CMK (cell line): Measurements from ENCODE around the gene ITIH5.
"Not testable (repeated sequence)": the region's sequence is repeated elsewhere in the genome, so short reads cannot be mapped to it uniquely, and the experiment has no call there.

ENCODE experiments used
- DNase-seq: peaks from one replicate; pipeline ENCODE4 v3.0.0-alpha.2; 2010; ENCODE audit warnings: low read depth

ITIH5 gene

DNA sequence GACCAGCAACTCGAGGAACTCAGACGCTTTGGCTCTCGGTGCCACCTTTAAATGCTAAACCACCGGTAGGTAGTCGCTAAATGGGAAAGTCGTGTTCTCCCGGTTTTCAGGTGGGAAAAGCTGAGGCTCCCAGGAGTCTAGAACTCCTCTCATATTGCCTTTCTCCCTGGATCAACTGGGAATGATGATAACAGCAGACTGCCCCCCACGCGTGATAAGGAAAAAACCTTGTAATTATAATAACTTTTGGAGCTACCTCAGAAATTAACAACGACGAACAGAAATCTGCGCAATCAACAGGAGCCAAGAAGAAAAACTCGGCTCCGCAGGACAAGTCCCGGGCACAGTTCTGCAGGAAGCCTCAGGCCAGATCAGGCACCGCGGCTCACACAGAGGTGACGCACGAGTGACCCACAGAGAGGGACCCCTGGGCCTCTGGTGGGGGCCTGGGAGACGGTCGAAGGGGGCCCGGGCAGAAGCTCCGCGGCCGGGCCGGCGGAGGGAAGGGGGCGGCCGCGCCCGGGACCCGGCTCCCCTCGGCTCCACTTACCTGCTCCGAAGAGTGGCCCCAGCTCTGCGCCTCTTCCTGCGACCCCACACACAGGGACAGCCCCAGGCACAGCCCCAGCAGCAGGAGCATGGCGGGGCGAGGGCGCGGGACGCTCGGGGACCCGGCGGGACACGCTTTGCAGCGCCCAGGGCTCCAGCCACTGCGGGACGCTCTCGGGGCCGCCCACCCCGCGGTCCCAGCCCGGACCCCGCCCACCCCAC is at the start of gene ITIH5:
ITIH5 (minus strand) TSS at position 714 of the 771 bp plus-strand sequence; CDS start at position 640, 74 bp downstream.
- no peak for DNase-seq

DNA sequence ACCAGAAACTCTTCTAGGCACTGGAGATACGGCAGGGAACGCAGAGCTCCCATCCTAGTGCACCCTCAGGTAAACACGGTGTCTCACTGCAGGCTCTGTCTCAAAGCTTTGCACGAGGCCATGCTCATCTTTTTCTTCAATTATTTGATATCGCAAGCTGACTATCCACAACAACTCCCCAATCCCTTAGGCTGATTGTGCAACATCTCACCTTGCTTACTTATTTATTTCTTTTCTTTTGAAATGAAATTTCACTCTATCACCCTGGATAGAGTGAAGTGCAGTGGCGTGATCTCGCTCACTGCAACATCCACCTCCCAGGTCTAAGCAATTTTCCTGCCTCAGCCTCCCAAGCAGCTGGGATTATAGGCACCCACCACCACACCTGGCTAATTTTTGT is 48.7 kb upstream of the ITIH5 start:
- DNase-seq, result no peak

DNA sequence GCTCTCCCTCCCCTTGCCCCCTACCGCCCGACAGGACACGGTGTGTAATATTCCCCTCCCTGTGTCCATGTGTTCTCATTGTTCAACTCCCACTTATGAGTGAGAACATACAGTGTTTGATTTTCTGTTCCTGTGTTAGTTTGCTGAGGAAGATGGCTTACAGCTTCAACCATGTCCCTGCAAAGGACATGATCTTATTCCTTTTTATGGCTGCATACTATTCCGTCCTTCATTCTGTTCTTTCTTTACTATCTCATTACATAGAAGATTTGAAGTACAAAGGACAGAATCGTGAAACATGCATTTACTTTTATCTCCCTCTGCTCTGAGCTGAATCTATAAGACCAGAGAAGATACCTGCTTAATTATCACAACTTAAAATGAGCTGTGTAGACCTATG is 44.3 kb upstream of the ITIH5 start:
- not testable (repeated sequence) for DNase-seq

DNA sequence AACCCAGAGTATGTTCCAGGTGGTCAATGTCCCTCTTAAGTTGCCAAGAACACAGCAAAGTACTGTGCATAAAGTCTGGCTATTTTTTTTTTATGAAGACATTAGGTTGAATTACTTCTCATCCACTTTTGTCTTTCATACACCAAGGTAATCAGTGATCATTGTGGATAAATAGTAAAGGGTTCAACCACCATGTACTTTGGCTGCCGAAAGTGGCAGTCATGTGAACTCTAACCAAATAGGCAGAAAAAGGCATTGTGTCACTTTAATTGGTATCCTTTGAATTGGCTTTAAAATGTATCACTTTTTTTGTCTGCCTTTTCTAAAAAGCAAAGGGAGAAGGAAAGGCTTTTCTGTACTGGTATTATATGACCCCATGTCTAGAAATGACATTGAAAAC is 43.7 kb upstream of the ITIH5 start:
- no peak for DNase-seq

DNA sequence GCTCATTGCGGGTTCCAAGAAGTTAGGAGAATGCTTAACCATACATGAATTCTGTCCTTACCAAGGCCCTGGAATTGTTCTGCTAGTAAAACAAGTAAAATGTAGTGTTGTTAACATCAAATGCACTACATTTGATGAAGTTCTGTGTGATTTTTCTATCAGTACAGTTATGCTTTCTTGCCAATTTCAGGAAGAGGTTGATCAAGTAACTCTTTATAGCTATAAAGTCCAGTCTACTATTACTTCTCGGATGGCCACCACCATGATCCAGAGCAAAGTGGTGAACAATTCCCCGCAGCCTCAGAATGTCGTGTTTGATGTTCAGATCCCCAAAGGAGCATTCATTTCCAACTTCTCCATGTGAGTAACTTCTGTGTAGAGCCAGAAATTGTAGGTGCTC is 42.1 kb upstream of the ITIH5 start:
- DNase-seq, result no peak

DNA sequence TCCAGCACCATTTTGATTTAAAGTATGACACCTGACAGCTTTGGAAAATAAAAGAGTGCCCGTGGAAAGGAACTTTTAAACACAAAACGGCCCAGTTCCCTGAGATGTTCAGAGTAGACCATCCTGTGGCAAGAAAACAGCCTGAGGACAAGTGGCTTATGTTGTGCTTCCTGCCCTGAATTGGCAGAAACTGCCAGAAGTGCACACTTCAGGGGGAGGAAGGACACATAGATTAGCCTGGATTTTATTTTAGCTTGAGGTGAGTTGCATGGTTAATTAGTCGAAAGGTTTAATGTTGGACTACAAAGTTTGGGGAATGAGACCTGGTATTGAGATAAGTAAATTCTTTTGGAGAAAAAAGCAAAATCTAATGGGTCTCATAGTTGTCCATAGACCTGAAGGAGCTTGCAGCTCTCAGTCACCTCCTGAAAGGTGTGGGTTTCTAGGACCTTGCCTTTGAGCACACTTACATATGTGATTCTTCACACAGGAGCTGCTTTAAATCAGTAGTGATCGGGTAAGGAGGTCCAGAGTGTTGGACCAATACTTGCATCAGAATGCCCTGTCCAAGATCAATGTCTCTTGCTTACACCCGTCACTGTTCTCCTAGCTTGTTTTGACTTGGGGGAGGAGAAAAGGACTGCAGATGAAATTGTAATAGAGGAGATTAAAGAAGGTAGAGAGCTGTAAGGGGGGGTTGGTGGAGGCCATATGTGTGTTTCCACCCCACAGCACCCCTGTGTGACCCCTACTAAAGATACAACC is 41.3 kb upstream of the ITIH5 start:
- DNase-seq, result no peak

DNA sequence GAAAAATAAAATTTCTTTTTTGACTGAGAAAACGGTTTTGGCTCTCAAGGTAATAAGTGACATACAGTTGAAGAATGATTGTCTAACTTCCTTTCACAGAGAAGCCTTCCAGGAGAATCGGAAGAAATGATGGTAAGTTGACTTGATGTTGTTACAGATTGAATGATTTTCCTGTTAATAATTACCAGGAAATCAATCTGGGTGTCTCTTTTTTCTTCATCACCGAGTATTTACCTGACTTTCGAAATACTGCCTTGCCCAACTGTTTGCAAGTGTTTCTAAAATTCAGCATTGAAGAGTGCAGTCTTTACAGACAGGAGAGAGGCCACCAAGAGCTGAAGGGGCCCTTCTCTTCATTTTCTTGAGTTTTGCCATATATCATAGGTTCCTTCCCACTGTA is 40.3 kb upstream of the ITIH5 start:
- no peak for DNase-seq

DNA sequence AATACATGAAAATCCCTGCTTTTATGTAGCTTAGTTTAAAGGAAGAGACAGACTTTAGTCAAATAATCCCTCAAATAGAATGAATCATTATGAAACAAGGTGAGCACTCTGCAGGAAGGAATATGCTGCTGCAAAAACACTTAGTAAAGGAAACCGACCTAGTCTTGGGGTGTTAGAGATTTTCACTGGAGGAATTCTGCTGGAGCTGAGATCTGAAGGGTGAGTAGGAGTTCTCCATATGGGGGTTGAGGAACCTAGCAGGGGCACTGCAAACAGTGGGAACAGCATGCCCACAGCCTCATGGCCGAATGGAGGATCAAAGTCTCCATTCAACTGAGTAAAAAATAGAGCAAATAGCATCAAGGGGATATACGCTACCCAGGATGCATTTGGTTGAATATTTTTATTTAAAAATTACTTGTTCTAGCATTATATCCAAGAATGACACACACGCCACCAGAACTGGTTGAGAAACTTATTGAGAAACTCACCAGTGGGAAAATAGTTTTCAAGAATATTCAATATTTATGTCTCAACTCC is 39.8 kb upstream of the ITIH5 start:
- DNase-seq, result no peak

DNA sequence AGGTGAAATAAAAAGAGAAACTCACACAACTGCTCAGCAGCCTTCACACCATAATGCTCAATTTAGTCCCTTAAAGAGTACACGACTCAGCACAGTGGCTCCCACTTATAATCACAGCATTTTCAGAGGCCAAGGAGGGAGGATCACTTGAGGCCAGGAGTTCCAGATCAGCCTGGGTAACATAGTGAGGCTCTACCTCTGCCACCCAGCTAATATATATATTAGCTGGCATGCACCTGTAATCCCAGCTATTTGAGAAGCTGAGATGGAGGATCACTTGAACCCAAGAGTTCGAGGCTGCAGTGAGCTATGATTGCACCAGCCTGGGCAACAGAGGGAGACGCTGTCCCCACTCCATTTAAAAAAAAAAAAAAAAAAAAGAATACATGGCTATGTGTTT is 38.6 kb upstream of the ITIH5 start:
- no peak for DNase-seq

DNA sequence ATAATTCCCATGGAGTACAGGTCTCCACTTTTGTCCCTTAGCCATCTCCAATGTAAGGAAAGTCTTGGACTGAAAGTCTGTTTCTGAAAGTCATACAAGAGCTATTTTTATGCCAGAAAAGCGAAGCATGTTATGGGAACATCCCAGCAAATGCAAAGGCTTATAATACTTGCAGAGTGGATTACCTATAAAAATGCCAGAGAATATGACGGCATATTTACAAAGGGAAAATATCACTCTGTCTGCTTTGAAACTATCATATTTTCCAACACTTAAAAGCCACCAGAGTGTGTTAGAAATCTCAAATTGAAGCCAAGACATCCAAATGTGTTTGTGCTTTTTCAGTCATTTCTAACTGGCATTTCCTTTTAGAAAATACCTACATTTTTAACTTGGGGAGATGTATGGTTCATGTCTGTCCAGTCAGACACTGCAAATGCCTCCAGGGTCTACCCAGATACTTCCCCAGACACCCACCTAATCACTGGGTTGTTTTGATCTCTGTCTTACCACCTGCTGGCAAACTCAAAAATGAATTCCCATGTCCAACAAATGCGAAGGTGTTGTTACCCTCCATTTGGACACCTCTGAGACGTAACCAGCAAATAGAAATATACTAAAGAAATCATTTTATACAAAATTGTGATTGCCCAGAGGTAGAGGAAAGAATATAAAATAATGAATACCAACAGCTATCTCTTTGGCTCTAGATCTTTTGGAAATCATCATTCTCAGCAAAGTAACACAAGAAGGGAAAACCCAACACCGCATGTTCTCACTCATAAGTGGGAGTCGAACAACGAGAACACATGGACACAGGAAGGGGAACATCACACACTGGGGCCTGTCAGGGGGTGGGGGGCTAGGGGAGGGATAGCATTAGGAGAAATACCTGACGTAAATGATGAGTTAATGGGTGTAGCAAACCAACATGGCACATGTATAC is 37.6 kb upstream of the ITIH5 start:
- DNase-seq, result no peak

DNA sequence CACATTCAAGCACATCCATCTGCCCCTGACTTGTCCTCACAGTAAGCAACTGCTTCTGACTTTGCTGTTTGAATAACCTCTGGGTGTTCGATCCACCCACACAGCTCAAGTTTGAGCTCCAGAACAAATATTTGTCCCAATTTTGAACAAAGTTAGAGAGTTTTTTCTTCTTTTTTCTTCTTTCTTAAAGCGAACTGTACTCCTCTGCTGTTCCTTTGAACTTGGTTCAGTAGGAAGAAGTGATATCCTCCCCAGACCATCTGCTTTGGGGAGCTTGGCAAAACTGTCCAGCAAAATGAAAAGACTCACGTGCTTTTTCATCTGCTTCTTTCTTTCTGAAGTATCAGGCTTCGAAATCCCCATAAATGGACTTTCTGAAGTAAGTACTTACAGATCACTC is 36.4 kb upstream of the ITIH5 start, which contains the start of gene ITIH2:
ITIH2 (plus strand) TSS at position 177 of the 400 bp plus-strand sequence; CDS start at position 296, 119 bp downstream.
- no peak for DNase-seq

DNA sequence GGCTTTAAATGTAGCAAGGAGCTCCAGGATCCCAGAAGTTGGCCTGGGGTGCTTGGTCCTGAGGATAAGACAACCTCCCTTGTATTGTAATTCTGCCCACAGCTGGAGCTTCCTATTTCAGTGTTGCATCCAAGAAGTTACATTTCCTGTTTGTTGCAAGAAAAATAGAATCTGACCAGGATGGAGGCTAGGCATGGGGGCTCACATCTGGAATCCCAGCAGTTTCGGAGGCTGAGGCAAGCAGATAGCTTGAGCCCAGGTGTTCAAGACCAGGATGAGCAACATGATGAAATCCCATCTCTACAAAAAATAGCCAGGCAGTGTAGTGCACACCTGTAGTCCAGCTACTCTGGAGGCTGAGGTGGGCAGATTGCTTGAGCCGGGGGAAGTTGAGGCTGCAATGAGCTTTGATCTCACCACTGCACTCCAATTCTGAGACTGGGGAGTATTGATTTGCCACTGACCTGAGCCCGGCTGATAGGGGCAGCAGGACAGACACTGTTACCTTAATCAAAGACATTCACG is 35.6 kb upstream of the ITIH5 start:
- DNase-seq, result no peak

DNA sequence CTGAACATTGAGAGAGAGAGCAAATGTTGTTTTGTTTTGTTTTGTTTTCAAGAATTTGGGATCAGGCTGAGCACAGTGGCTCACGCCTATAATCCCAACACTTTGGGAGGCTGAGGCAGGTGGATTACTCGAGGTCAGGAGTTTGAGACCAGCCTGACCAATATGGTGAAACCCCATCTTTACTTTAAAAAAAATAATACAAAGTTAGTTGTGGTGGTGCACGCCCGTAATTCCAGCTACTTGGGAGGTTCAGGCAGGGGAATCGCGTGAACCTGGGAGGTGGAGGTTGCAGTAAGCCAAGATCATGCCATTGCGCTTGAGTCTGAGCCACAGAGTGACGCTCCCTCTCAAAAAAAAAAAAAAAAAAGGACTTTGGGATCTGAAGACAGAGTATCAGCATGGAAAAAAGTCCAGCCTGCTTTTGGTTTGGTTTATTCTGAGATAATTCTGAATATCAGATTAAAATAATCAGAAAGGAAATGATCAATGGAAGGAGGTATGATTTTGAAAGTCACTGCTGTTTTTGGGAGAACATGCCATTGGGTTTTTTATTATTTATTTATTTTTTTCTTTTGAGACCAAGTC is 34.5 kb upstream of the ITIH5 start:
- no peak for DNase-seq

DNA sequence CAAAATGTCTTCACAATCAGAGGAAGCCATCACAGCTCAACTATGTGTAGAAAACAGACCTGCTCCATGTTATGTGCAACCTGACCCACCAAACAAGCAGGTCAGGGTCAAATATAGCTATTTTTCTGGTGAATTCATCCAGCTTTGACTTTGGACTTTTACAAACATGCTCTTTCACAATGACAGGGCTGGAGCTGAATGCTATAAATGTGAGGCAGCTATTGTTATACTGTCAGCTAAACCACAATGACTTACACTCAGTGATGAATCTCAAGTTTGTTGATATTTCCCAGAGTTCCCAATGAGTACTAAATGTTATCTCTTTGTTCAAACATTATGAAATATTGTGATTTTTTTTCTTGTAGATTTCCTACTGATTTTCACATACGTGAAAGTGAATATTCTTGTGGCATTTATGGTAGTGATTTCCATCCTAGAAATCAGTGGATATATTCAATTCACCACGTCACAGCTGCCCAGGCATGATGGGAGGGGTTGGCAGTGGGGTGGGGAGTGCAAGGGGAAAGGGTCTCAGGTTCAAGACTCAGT is 33.9 kb upstream of the ITIH5 start:
- no peak for DNase-seq

DNA sequence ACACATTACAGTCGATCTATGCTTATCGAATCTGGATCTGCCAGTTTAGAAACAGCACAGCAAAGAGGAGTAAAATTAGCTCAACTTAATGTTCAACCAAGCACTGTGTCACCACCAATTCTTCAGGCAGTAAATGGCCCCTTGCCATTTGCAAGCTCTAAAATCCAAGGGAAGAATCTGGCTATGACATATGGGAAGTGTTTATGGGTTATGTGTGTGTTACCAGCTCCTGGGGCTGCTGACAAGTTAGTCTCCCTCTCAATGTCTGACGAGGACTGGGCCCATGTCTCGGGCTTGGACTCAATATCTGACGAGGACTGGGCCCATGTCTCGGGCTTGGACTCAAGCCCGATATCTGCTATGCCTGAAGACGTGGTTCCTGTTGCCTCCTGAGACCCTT is 30.7 kb upstream of the ITIH5 start:
- DNase-seq, result no peak

DNA sequence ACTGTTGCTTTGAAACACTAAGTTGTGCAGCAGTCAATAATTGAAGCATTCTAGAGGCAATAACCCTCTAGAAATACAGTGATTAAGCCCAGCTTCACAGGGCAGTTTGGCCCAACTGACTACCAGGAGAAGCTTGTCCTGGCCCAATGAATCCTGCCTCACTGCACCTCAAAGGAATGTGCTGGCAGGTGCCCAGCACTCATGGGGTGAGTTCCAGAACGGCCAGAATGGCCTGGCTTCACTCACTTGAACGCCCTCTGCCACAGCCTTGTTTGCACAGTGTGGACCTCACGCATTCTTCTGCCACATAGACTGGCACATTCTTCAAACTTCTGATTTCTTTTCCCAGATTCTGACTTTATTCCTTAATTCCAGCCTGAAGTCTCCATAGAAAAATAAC is 29.8 kb upstream of the ITIH5 start:
- no peak for DNase-seq

DNA sequence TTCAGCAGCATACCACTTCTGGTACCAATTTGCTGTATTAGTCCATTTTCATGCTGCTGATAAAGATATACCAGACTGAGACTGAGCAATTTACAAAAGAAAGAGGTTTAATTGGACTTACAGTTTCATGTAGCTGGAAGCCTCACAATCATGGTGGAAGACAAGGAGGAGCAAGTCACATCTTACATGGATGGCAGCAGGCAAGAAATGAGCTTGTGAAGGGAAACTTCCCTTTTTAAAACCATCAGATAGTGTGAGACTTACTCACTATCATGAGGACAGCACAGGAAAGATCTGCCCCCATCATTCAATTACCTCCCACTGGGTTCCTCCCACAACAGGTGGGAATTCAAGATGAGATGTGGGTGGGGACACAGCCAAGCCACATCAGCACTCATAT is 26.4 kb upstream of the ITIH5 start:
- not testable (repeated sequence) for DNase-seq

DNA sequence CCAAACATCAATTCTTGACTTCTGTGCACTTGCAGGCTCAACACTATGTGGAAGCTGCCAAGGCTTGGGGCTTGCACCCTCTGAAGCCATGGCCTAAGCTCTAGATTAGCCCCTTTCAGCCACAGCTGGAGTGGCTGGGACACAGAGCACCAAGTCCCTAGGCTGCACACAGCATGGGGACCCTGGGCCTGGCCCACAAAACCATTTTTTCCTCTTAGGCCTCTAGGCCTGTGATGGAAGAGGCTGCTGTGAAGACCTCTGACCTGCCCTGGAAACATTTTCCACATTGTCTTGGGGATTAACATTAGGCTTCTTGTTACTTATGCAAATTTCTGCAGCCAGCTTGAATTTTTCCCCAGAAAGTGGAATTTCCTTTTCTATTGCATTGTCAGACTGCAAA is 25.6 kb upstream of the ITIH5 start:
- DNase-seq, result not testable (repeated sequence)

DNA sequence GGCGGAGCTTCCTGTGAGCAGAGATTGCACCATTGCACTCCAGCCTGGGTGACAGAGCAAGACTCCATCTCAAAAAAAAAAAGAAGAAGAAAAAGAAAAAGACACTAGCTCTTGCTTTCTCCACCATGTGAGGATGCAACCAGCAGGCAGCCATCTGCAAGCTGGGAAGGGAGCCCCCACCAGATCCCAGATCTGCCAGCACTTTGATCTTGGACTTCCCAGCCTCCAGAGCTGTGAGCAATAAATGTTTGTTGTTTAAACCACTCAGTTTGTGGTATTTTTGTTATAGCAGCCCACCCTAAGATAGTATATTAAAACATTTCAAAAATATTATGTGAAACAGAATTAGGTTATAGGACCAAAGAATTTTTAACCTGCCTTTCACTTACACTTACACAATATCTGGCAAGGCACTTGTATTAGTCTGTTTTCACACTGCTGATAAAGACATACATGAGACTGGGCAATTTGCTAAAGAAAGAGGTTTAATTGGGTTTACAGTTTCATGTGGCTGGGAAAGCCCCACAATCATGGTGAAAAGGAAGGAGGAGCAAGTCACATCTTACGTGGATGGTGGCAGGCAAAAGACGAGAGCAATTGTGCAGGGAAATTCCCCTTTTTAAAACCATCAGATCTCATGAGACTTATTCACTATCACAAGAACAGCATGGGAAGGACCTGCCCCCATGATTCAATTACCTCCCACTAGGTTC is 24.3 kb upstream of the ITIH5 start:
- not testable (repeated sequence) for DNase-seq

DNA sequence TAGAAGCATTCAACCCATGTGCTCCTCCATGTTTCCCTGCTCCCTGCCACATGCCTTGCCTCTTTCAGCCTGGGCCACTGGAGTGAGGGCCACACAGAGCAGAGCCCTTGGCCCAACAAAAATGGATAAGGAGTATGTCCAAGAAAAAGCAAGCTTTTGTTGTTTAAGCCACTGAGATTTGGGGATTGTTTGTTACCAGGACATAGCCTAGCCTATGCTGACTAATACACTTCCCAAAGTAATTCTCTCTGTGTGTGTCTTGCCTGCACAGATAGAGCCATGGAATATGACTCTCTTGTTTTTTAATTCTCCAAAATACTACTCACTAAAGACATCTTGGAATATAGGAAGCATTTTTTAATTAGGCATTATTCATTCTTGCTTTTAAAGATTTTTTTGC is 22.8 kb upstream of the ITIH5 start:
- no peak for DNase-seq
